Lower leg skin (tissue), 4 donors: Measurements from ENCODE around the gene MAP1LC3A. TPM values are rescaled to one million over a fixed set of nuclear protein-coding genes. Genes with fewer than 3 reads are reported as not detected.

Source experiments
- DNase-seq, 2 donors: peaks; one replicate each; pipeline ENCODE4 v3.0.0-alpha.2; 2019; ENCODE audit warnings: low spot score in 2 of 2
- H3K4me3 ChIP-seq: fragments of 200-600 bp; sonication (generic); 2 replicates; pipeline ENCODE4 v1.5.1; 2017; ENCODE audit warnings: mild to moderate bottlenecking, low read depth; ENCODE audit not compliant: poor library complexity, severe bottlenecking
- POLR2A ChIP-seq, 2 donors: fragments of 450-650 bp; IDR thresholded peaks; one replicate each; pipeline ENCODE4 v1.6.1; 2016 to 2017; ENCODE audit warnings: antibody characterized with exemption in 2 of 2, mild to moderate bottlenecking in 1 of 2, moderate library complexity in 1 of 2
- WGBS, 2 donors: methylation state at CpG; one replicate each; pipeline ENCODE4 v1.1.5; 2018; 5-methylcytosine and 5-hydroxymethylcytosine counted together
- intact Hi-C: fragments of 100-400 bp; cut with DNase I; formaldehyde crosslinking; loops from one replicate; pipeline ENCODE4 v1.15.0; 2023; ENCODE audit warnings: low total_unique reads
- total RNA-seq, 4 donors: library from RNA; depleted of rRNA; stranded (reverse); fragments of >200 nt; gene quantifications; one replicate each; pipeline ENCODE4 v1.1.0, GENCODE V29; 2016
- TF ChIP-seq, protein P1 (sequence below), 3 donors: fragments of 450-650 bp; IDR thresholded peaks; one replicate each; pipeline ENCODE4 v1.5.1; 2016; ENCODE audit warnings: antibody characterized with exemption in 3 of 3, mild to moderate bottlenecking in 3 of 3, moderate library complexity in 2 of 3

The MAP1LC3A gene
- total RNA-seq, 4 donors from 2014 or later: 127 to 293 (median 147) TPM

- intact Hi-C loops: loop anchor here (10.0 kb wide), 1 partner anchor 178 kb away; no protein-coding TSS in a partner anchor
- WGBS, 2 donors: 88 to 93% methylated on average over 9 of the region's 9 CpGs
- no peak for TF ChIP-seq POLR2A (IDR thresholded peaks at IDR 0.05)
- TF ChIP-seq, protein P1, sequence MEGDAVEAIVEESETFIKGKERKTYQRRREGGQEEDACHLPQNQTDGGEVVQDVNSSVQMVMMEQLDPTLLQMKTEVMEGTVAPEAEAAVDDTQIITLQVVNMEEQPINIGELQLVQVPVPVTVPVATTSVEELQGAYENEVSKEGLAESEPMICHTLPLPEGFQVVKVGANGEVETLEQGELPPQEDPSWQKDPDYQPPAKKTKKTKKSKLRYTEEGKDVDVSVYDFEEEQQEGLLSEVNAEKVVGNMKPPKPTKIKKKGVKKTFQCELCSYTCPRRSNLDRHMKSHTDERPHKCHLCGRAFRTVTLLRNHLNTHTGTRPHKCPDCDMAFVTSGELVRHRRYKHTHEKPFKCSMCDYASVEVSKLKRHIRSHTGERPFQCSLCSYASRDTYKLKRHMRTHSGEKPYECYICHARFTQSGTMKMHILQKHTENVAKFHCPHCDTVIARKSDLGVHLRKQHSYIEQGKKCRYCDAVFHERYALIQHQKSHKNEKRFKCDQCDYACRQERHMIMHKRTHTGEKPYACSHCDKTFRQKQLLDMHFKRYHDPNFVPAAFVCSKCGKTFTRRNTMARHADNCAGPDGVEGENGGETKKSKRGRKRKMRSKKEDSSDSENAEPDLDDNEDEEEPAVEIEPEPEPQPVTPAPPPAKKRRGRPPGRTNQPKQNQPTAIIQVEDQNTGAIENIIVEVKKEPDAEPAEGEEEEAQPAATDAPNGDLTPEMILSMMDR (IDR thresholded peaks at IDR 0.05): no peak
Observed at GRCh38 chr20:34586488-34587163, 28.1 kb downstream of the MAP1LC3A start.

GRCh38 chr20:34595377-34596184, 37.1 kb downstream of the MAP1LC3A start:
- DNase-seq: peak in 1 of 2 donors; percentile 13
- TF ChIP-seq POLR2A (IDR thresholded peaks at IDR 0.05): no peak
- TF ChIP-seq, protein P1 (IDR thresholded peaks at IDR 0.05): no peak
- H3K4me3 ChIP-seq: no peak overlapping the region
- WGBS, 2 donors: 81 to 82% methylated on average over 9 of the region's 9 CpGs
- intact Hi-C loops: no loop called here

More at GRCh38 chr20:34586488-34587163, 28.1 kb downstream of the MAP1LC3A start:
- no peak for DNase-seq
- no peak overlapping the region for H3K4me3 ChIP-seq

DNA sequence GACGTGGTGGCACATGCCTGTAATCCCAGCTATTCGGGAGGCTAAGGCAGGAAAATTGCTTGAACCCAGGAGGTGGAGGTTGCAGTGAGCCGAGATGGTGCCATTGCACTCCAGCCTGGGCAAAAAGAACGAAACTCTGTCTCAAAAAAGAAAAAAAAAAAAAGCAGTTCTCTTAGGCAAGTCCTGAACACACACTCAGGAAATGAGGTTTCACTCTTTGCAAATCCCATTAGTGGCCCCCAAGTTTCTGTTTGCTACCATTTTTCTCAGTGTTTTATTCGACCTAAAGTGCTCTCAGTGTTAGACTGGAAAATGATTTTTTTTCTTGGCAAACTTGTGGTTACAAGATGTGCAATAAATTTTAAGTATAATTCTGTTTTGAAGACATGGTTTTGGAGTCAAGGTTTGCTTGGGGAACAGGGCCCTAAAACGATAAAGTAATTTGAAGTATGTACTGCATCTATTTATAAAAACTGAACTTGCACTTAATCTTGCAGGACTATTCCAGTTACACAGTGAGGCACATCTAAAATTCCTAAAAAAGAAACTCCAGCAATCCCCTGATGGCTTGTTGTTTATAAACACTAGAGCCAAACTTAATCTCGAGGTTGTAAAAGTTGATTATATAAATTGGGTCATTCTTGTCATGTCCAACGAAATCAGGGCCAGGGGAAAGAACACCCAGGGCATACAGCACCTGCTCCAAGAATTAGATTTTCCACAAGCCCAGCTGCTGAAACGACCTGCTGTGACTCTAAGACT, 42.6 kb downstream of the MAP1LC3A start:
- no peak for TF ChIP-seq POLR2A (IDR thresholded peaks at IDR 0.05)
- TF ChIP-seq, protein P1 (IDR thresholded peaks at IDR 0.05): no peak
- intact Hi-C loops: no loop called here
- WGBS, 2 donors: 50 to 61% methylated on average over 9 of the region's 9 CpGs
- DNase-seq: peak in 1 of 2 donors; percentile 26
- H3K4me3 ChIP-seq: no peak overlapping the region

DNA sequence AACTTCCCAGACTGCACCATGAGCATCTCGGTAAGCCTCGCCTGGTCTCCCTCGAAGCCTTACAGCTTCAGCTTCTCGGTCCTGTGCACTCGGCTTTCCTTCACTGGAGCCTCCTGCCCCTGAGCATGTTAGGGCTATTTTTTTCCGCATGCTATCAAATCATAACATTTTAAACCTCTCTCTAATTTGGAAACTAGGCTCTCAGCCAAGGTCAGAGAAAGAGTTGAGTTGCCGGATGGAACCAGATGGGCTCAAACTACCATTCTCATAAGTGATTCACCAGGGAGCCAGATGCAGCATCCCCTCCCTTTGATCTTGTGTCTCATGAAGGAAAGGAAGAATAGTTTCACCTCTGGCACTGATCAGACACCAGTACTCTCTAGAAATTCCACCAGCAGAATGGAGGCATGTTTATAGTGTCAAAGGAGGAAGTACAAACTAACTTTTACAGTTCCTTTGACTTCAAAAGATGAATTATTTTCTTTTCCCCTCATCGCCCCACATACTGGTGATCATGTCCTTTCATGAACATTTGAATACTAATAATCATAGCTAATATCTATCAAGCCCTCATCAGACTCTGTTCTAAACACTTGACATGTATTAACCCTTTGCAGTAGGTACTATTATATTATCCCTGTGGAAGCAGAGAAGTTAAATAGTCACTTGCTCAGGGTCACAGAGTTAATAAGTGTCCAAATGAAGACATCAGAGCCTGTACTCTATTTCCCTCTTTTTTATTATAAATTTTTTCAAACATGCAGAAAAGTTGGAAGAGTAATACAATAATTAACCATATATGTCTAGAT, 46.7 kb downstream of the MAP1LC3A start:
- H3K4me3 ChIP-seq: no peak overlapping the region
- TF ChIP-seq, protein P1 (IDR thresholded peaks at IDR 0.05): no peak
- TF ChIP-seq POLR2A (IDR thresholded peaks at IDR 0.05): no peak
- DNase-seq: no peak
- intact Hi-C loops: no loop called here
- WGBS, 2 donors: 69 to 78% methylated on average over 8 of the region's 8 CpGs

DNA sequence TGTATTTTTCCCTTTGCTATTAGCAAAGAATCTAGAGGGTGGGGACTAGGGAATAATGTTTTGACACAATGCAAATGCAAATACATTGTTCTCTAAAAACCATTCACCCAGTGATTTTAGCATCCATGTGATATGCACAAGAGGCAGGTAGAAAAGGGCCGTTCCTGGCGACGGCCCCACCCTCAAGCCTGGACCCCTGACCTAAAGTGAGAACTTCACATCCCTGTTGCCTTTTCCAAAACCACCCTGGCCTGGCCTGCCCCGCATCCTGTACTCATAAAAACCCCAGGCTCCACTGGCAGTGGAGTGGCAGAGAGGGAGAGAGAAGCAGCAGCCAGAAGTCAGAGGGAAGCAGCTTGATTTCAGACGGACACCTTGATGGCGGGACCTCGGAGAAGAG, 48.5 kb downstream of the MAP1LC3A start:
- intact Hi-C loops: no loop called here
- 92 to 96% methylated on average over 7 of the region's 7 CpGs for WGBS, 2 donors
- no peak for DNase-seq
- H3K4me3 ChIP-seq: no peak overlapping the region
- TF ChIP-seq POLR2A (IDR thresholded peaks at IDR 0.05): no peak
- TF ChIP-seq, protein P1 (IDR thresholded peaks at IDR 0.05): no peak
